ENCODE measurements around the gene EGFR. TPM values are rescaled to one million over a fixed set of nuclear protein-coding genes. Genes with fewer than 3 reads are reported as not detected.

EGFR gene
- total RNA-seq, 2 donors from 2014 or later = 57.8 to 63.4 TPM

GRCh38 chr7:55060085-55060484, 41.3 kb downstream of the EGFR start:
- no peaks in the 10 kb centered on the region for H3K36me3 ChIP-seq
- DNase-seq = no peak
- H3K4me1 ChIP-seq = no peaks in the 10 kb centered on the region
- H3K27ac ChIP-seq = no peak overlapping the region
- intact Hi-C loops (cut with DNase I) = no loop called here
- H3K4me3 ChIP-seq = no peak overlapping the region
- H3K27me3 ChIP-seq = no peaks in the 10 kb centered on the region
- no peaks in the 10 kb centered on the region for H3K9me3 ChIP-seq
- no peak overlapping the region for H3K9ac ChIP-seq (ENCODE audit: low read depth in 2 of 2, low read length in 2 of 2)
- TF ChIP-seq, protein P1, sequence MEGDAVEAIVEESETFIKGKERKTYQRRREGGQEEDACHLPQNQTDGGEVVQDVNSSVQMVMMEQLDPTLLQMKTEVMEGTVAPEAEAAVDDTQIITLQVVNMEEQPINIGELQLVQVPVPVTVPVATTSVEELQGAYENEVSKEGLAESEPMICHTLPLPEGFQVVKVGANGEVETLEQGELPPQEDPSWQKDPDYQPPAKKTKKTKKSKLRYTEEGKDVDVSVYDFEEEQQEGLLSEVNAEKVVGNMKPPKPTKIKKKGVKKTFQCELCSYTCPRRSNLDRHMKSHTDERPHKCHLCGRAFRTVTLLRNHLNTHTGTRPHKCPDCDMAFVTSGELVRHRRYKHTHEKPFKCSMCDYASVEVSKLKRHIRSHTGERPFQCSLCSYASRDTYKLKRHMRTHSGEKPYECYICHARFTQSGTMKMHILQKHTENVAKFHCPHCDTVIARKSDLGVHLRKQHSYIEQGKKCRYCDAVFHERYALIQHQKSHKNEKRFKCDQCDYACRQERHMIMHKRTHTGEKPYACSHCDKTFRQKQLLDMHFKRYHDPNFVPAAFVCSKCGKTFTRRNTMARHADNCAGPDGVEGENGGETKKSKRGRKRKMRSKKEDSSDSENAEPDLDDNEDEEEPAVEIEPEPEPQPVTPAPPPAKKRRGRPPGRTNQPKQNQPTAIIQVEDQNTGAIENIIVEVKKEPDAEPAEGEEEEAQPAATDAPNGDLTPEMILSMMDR (IDR thresholded peaks at IDR 0.05) = no peak

GRCh38 chr7:55060636-55061022, 41.8 kb downstream of the EGFR start:
- Histone ChIP-seq H3K27me3 (no peaks in the 10 kb centered on the region), H3K36me3 (no peaks in the 10 kb centered on the region), H3K27ac (no peak overlapping the region), H3K9me3 (no peaks in the 10 kb centered on the region), H3K4me3 (no peak overlapping the region), H3K9ac (ENCODE audit: low read depth in 2 of 2, low read length in 2 of 2) (no peak overlapping the region), H3K4me1 (no peaks in the 10 kb centered on the region)
- TF ChIP-seq, protein P1 (IDR thresholded peaks at IDR 0.05) = no peak
- intact Hi-C loops (cut with DNase I) = no loop called here
- DNase-seq = no peak

DNA sequence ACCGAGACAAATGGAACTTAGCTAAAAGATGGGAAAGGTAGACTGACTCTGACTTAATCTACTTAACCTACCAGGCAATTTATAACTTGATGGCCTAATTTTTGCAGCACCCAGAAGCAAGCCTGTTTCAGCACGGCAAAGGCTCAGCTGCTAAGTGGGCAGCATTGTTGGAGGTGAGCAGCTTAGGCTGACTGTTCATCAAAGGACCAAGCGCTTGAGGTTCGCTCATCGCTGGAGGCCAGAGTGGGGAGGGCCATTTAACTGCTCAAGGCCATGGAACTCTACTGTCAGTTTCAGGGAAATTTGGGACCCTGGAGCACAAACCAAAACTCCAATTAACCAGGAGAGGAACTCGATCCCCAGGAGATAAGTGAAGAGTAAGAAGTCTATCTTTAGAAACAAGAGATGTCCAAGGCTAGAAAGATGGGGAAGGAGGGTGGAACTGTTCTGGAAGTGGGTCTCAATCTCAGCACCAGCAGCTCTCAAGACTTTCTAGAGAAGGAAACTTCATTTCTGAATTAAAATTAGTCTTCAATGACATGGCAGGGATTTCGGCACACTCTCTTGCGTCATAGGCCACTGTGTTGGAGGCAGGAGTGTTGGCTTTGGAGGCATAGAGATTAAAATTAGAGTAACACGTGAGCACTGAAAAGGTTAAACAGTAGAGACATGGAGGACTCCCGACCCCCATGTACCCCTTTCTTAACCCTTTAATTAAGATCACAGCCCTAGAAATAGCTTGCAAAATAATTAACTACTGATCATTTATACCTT, 43.1 kb downstream of the EGFR start:
- Histone ChIP-seq H3K27ac (no peak overlapping the region), H3K9ac (ENCODE audit: low read depth in 2 of 2, low read length in 2 of 2) (no peak overlapping the region), H3K9me3 (no peaks in the 10 kb centered on the region), H3K36me3 (no peaks in the 10 kb centered on the region), H3K27me3 (no peaks in the 10 kb centered on the region), H3K4me1 (no peaks in the 10 kb centered on the region), H3K4me3 (no peak overlapping the region)
- intact Hi-C loops (cut with DNase I) = no loop called here
- TF ChIP-seq, protein P1 (IDR thresholded peaks at IDR 0.05) = no peak
- DNase-seq = no peak

DNA sequence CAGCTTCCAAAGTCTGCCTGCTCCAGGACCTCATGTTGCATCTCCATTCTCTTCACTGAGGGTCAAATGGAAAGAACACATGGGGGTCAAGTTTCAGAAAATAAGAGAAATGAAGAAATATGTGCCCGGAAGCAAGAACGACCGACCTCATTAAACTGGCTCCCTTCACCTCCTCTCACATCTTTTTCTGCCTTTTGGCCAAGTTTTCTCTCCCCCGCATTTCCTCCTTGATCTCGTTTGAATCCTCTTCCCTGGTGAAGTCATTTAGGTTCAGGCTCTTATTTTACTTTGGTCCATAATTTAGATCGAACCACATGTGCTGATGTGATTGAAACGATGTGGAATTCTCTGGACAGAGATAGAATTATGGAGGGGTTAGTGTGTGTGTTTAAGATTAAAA, 44.2 kb downstream of the EGFR start:
- Histone ChIP-seq H3K9me3 (no peaks in the 10 kb centered on the region), H3K27ac (no peak overlapping the region), H3K9ac (ENCODE audit: low read depth in 2 of 2, low read length in 2 of 2) (no peak overlapping the region), H3K4me3 (no peak overlapping the region), H3K4me1 (no peaks in the 10 kb centered on the region), H3K27me3 (no peaks in the 10 kb centered on the region), H3K36me3 (no peaks in the 10 kb centered on the region)
- intact Hi-C loops (cut with DNase I) = no loop called here
- TF ChIP-seq, protein P1 (IDR thresholded peaks at IDR 0.05) = no peak
- DNase-seq = no peak

DNA sequence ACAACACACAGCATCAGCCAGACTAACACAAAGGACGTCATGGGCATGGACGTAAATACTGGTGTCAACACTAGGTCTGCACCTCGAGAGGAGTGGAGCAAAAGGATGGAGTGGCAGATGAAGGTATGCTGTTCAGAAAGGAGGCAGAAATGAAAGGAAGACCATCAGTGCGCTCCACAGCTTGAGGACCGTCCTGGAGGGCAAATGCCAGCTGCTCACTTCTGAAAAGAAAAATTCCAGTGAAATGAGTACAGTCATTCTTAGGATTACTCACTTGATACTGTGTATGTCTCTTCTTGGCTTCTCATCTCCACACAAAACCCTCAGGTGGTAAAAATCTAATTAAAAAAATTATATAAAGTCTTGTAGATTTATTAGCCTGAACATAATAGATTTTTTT, 44.8 kb downstream of the EGFR start:
- Histone ChIP-seq H3K9ac (ENCODE audit: low read depth in 2 of 2, low read length in 2 of 2) (no peak overlapping the region), H3K4me3 (no peak overlapping the region), H3K36me3 (no peaks in the 10 kb centered on the region), H3K27ac (no peak overlapping the region), H3K9me3 (no peaks in the 10 kb centered on the region), H3K27me3 (no peaks in the 10 kb centered on the region), H3K4me1 (no peaks in the 10 kb centered on the region)
- DNase-seq = no peak
- intact Hi-C loops (cut with DNase I) = no loop called here
- TF ChIP-seq, protein P1 (IDR thresholded peaks at IDR 0.05) = no peak
